ENCODE data around the gene SPTLC2. TPM values are rescaled to one million over a fixed set of nuclear protein-coding genes. Genes with fewer than 3 reads are reported as not detected.

The SPTLC2 gene
- total RNA-seq, 4 donors from 2014 or later, result 18.9 to 24.6 (median 22.8) TPM

DNA sequence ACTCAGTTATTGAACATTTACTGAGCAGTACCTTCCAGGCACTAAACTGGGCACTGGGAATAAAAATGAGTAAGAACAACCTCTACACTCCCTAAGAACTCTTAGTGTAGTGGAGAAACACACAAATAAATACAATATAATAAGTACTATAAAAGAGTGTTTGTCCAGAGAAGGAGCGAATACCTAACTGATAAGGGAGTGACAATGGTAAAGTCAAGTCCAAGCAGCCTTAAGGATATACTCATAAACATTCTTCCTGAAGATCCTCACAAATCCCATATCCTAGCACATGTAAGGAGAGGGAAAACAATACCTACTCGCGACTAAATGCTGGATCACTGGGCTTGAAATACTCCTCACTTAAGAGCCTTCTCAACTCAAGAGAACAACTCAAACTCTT, 32.8 kb downstream of the SPTLC2 start:
- no peak for DNase-seq (ENCODE audit: low spot score in 2 of 2)
- Histone ChIP-seq H3K36me3 (no peaks in the 10 kb centered on the region), H3K4me1 (peaks cover 29% of the 10 kb centered on the region), H3K27me3 (no peaks in the 10 kb centered on the region), H3K9me3 (no peaks in the 10 kb centered on the region), H3K4me3 (no peak overlapping the region), H3K27ac (no peak overlapping the region)
- TF ChIP-seq EP300 (IDR thresholded peaks at IDR 0.05) (no peak), POLR2AphosphoS5 (IDR thresholded peaks at IDR 0.05) (no peak), POLR2A (IDR thresholded peaks at IDR 0.05) (no peak)
- TF ChIP-seq, protein P1, sequence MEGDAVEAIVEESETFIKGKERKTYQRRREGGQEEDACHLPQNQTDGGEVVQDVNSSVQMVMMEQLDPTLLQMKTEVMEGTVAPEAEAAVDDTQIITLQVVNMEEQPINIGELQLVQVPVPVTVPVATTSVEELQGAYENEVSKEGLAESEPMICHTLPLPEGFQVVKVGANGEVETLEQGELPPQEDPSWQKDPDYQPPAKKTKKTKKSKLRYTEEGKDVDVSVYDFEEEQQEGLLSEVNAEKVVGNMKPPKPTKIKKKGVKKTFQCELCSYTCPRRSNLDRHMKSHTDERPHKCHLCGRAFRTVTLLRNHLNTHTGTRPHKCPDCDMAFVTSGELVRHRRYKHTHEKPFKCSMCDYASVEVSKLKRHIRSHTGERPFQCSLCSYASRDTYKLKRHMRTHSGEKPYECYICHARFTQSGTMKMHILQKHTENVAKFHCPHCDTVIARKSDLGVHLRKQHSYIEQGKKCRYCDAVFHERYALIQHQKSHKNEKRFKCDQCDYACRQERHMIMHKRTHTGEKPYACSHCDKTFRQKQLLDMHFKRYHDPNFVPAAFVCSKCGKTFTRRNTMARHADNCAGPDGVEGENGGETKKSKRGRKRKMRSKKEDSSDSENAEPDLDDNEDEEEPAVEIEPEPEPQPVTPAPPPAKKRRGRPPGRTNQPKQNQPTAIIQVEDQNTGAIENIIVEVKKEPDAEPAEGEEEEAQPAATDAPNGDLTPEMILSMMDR (IDR thresholded peaks at IDR 0.05), result no peak
- 94% methylated on average over 3 of the region's 3 CpGs for WGBS

DNA sequence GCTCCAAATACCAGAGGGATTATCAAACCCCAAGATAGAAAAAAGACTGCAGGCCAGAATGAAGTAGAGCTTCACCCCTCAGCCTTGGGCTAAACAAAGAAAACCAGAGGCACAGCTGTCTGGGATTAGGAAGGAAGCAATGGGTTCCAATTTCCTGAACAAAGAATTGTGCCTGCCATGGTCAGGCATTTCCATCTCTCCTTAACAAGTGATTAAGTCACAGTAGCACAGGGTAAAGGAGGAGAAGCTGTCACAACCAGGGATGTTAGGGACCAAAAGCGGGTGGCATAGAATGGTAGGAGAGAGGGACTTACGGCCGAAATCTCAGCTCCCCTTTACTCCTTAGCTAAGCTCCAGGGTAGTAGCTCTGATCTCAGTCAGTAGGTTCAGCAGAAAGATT, 33.9 kb downstream of the SPTLC2 start:
- 86% methylated on average over 3 of the region's 3 CpGs for WGBS
- TF ChIP-seq POLR2AphosphoS5 (IDR thresholded peaks at IDR 0.05) (no peak), POLR2A (IDR thresholded peaks at IDR 0.05) (no peak), EP300 (IDR thresholded peaks at IDR 0.05) (no peak)
- TF ChIP-seq, protein P1 (IDR thresholded peaks at IDR 0.05), result no peak
- no peak for DNase-seq (ENCODE audit: low spot score in 2 of 2)

DNA sequence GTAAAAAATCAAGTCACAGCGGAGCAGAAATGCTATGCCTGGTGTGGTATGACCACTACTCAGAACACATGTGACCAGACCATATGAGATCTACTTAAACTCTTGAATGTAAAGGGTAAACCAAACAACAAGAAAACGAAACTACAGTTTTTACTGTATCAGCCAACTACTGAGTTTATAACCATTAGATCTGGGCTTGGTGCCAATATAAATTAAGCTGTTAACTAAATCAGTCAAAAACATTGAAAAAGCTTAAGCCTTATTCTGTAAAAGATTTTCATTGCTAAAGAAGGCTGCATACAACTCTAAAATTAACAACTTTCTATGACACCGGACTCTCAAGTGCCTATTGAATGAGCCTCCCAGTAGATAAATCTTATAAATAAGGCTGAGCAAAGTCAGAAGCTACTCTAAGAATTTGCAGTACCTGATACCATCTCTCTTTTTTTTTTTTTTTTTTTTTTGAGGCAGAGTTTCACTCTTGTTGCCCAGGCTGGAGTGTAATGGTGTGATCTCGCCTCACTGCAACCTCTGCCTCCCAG, 35.4 kb downstream of the SPTLC2 start:
- no peak overlapping the region for H3K27ac ChIP-seq
- no peak for TF ChIP-seq EP300 (IDR thresholded peaks at IDR 0.05)
- TF ChIP-seq POLR2AphosphoS5 (IDR thresholded peaks at IDR 0.05), result no peak
- TF ChIP-seq, protein P1 (IDR thresholded peaks at IDR 0.05), result no peak
- no peak for TF ChIP-seq POLR2A (IDR thresholded peaks at IDR 0.05)
- 35% methylated on average over 4 of the region's 4 CpGs for WGBS
- peaks cover 31% of the 10 kb centered on the region for H3K4me1 ChIP-seq
- H3K9me3 ChIP-seq, result no peaks in the 10 kb centered on the region
- H3K27me3 ChIP-seq, result no peaks in the 10 kb centered on the region
- no peak overlapping the region for H3K4me3 ChIP-seq
- H3K36me3 ChIP-seq, result no peaks in the 10 kb centered on the region
- DNase-seq (ENCODE audit: low spot score in 2 of 2), result no peak

More for the DNA sequence above, 33.9 kb downstream of the SPTLC2 start:
- H3K36me3 ChIP-seq, result no peaks in the 10 kb centered on the region
- no peak overlapping the region for H3K4me3 ChIP-seq
- no peak overlapping the region for H3K27ac ChIP-seq
- H3K27me3 ChIP-seq, result no peaks in the 10 kb centered on the region
- no peaks in the 10 kb centered on the region for H3K9me3 ChIP-seq
- H3K4me1 ChIP-seq, result peaks cover 31% of the 10 kb centered on the region

DNA sequence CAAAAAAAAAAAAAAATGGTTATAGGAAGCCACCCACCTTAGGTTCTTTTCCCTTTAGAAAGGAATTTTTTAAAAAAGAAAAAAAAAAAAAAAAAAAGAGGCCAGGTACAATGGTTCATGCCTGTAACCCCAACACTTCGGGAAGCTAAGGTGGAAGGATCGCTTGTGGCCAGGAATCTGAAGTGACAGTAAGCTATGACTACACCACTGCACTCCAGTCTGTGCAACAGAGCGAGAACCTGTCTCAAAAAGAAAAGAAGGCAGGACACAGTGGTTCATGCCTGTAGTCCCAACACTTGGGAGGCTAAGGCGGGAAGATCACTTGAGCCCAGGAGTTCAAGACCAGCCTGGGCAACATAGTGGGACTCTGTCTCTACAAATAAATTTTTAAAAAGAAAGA, 36.0 kb downstream of the SPTLC2 start:
- WGBS, result 94% methylated on average over 4 of the region's 4 CpGs
- H3K27ac ChIP-seq, result no peak overlapping the region

DNA sequence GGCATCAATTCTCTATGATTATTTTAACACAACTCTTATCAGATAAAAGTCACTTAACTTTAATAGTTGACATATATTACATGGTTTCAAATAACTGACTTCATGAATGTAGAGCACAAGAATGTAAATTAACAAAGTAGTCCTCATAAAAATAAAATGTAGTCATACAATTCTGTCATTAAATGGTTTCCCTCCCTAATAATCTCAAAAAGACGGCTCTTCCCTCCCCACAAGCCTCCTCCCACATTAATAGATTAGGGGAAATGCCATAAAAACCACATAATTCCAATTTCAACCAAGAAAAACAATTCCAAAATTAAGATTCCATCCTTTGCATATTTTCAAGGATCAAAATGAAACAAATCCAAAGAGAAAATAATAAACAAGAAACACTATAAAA, 36.7 kb downstream of the SPTLC2 start:
- no peak overlapping the region for H3K27ac ChIP-seq
- H3K4me3 ChIP-seq, result no peak overlapping the region
- H3K4me1 ChIP-seq, result peaks cover 31% of the 10 kb centered on the region
- peaks cover 10% of the 10 kb centered on the region for H3K36me3 ChIP-seq
- H3K27me3 ChIP-seq, result no peaks in the 10 kb centered on the region
- no peaks in the 10 kb centered on the region for H3K9me3 ChIP-seq
- no peak for DNase-seq (ENCODE audit: low spot score in 2 of 2)
- TF ChIP-seq, protein P1 (IDR thresholded peaks at IDR 0.05), result no peak
- no peak for TF ChIP-seq POLR2A (IDR thresholded peaks at IDR 0.05)
- no peak for TF ChIP-seq POLR2AphosphoS5 (IDR thresholded peaks at IDR 0.05)
- no peak for TF ChIP-seq EP300 (IDR thresholded peaks at IDR 0.05)
- 53% methylated on average over 1 of the region's 1 CpG for WGBS

More for the DNA sequence above, 36.0 kb downstream of the SPTLC2 start:
- TF ChIP-seq, protein P1 (IDR thresholded peaks at IDR 0.05), result no peak
- no peak for TF ChIP-seq POLR2A (IDR thresholded peaks at IDR 0.05)
- peaks cover 31% of the 10 kb centered on the region for H3K4me1 ChIP-seq
- no peak for DNase-seq (ENCODE audit: low spot score in 2 of 2)
- no peak overlapping the region for H3K4me3 ChIP-seq
- no peaks in the 10 kb centered on the region for H3K9me3 ChIP-seq
- peaks cover 4% of the 10 kb centered on the region for H3K36me3 ChIP-seq
- no peaks in the 10 kb centered on the region for H3K27me3 ChIP-seq

Data from suprapubic skin (tissue), 4 donors.